Mucosa of descending colon (tissue), 3 donors: ENCODE data around the gene C3orf20. TPM values are rescaled to one million over a fixed set of nuclear protein-coding genes. Genes with fewer than 3 reads are reported as not detected.

Source experiments
- ATAC-seq: fragments of 200-7000 bp; cut with Tn5 transposase; one replicate; pipeline ENCODE4 v1.9.1; 2020; ENCODE audit warnings: mild to moderate bottlenecking, moderate library complexity
- DNase-seq, 3 donors: peaks; one replicate each; pipeline ENCODE4 v3.0.0-alpha.2; 2020
- H3K36me3 ChIP-seq: fragments of 200-600 bp; one replicate; pipeline ENCODE4 v1.8.0; 2021; ENCODE audit warnings: low read depth, mild to moderate bottlenecking
- H3K4me1 ChIP-seq: fragments of 200-600 bp; one replicate; pipeline ENCODE4 v1.8.0; 2021; ENCODE audit warnings: low read depth, mild to moderate bottlenecking
- H3K4me3 ChIP-seq: fragments of 200-600 bp; one replicate; pipeline ENCODE4 v1.8.0; 2021; ENCODE audit warnings: mild to moderate bottlenecking
- H3K9me3 ChIP-seq: fragments of 200-600 bp; one replicate; pipeline ENCODE4 v1.8.0; 2021; ENCODE audit warnings: mild to moderate bottlenecking
- intact Hi-C, 2 donors: fragments of 100-400 bp; cut with DNase I in 1 of 2; cut with micrococcal nuclease in 1 of 2; formaldehyde crosslinking; loops; one replicate each; pipeline versions ENCODE4 v1.11.0 to v1.11.1; 2022; cut with DNase I, micrococcal nuclease
- total RNA-seq, 3 donors: library from RNA; stranded (reverse); fragmentation: NEBNext Ultra II Directional in 2 of 3; extraction: Animal tissue kit (Norgen Biotek cat#: 25700) in 2 of 3; gene quantifications; one replicate each; pipeline versions ENCODE4 v1.2.1 to v1.2.4, GENCODE V29; 2021 to 2023
- TF ChIP-seq, protein P1 (sequence below): fragments of 200-600 bp; IDR thresholded peaks from one replicate; pipeline ENCODE4 v1.8.0; 2022; ENCODE audit warnings: antibody characterized with exemption, mild to moderate bottlenecking
- donor health status: DM: no; HTN: no; CAD: no; lungs with moderate emphysema.
- donor health status: DM: no; HTN: no; CAD: no.
- donor health status: DM: no; HTN: yes; CAD: no.

The C3orf20 gene
- total RNA-seq, 3 donors from 2014 or later = not detected

DNA sequence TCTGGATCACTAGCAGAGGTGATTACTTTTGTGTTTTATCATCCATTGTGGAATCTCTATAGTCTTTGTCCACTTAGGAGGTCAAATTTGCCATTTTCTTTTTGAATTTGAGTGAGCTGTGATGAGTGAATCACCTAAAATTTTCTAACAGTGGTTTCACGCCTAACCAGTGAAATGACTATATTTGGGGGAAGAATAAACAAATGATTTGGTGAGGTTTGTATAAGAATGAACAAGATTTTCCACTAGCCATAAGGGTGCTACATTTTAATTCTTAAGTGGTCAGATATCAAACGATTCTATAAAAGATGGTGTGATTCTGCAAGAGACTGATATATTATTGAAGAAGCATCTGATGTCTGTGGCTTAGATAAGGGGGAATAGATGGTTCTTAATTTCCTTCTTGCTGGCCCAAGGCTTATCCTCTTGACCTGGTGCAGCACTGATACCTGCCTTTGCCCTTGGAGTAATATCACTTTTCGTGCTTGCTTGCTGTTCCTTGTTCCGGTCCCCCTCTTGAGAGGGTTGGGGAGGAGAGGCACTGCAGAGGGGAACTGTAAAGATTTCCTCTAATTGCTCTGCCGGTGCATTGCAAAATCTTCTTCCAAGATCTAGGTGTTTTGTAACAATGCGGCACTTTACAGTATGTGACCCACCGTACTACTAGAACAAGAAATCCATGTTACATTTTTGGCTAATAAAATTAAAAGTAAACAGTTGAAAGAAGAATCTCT lies 14.5 kb downstream of the C3orf20 start:
- TF ChIP-seq, protein P1, sequence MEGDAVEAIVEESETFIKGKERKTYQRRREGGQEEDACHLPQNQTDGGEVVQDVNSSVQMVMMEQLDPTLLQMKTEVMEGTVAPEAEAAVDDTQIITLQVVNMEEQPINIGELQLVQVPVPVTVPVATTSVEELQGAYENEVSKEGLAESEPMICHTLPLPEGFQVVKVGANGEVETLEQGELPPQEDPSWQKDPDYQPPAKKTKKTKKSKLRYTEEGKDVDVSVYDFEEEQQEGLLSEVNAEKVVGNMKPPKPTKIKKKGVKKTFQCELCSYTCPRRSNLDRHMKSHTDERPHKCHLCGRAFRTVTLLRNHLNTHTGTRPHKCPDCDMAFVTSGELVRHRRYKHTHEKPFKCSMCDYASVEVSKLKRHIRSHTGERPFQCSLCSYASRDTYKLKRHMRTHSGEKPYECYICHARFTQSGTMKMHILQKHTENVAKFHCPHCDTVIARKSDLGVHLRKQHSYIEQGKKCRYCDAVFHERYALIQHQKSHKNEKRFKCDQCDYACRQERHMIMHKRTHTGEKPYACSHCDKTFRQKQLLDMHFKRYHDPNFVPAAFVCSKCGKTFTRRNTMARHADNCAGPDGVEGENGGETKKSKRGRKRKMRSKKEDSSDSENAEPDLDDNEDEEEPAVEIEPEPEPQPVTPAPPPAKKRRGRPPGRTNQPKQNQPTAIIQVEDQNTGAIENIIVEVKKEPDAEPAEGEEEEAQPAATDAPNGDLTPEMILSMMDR = no peak
- no peaks in the 10 kb centered on the region for H3K9me3 ChIP-seq
- no peak for DNase-seq
- H3K4me1 ChIP-seq = no peaks in the 10 kb centered on the region
- ATAC-seq = no peak
- H3K36me3 ChIP-seq = no peaks in the 10 kb centered on the region
- no peak overlapping the region for H3K4me3 ChIP-seq
- intact Hi-C loops = no loop called here

GRCh38 chr3:14691239-14691638 lies 16.3 kb downstream of the C3orf20 start:
- TF ChIP-seq, protein P1 = no peak
- no peaks in the 10 kb centered on the region for H3K36me3 ChIP-seq
- intact Hi-C loops = no loop called here
- no peak for DNase-seq
- no peak overlapping the region for H3K4me3 ChIP-seq
- no peak for ATAC-seq
- no peaks in the 10 kb centered on the region for H3K9me3 ChIP-seq
- no peaks in the 10 kb centered on the region for H3K4me1 ChIP-seq

GRCh38 chr3:14691719-14692118 lies 16.8 kb downstream of the C3orf20 start:
- Histone ChIP-seq H3K4me3 (no peak overlapping the region), H3K9me3 (no peaks in the 10 kb centered on the region), H3K4me1 (no peaks in the 10 kb centered on the region), H3K36me3 (no peaks in the 10 kb centered on the region)
- DNase-seq (no peak), ATAC-seq (no peak)
- intact Hi-C loops = no loop called here
- TF ChIP-seq, protein P1 = no peak

DNA sequence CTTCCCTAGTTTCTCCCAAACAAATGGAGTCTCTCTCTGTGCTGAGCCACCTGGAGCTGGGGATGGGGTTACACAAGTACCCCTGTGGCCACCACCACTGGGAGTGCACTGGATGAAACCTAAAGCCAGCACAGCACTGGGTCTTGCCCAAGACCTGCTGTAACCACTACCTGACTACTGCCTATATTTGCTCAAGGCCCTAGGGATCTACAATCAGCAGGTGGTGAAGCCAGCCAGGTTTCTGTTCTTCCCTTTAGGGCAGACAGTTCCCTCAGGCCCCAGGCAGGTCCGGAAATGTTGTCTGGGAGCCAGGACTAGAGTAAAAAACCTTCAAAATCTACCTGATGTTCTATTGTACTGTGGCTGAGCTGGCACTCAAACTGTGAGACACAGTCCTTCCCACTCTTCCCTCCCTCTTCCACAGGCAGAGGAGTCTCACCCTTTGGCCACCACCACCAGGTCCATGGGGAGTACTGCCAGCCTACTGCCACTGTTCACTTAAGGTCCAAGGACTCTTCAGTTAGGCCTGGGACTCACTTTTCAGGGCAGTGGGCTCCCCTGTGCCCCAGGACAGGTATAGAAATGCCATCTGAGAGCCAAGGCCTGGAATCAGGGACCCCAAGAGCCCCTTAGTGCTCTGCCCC lies 23.8 kb downstream of the C3orf20 start:
- Histone ChIP-seq H3K4me3 (no peak overlapping the region), H3K4me1 (no peaks in the 10 kb centered on the region), H3K36me3 (no peaks in the 10 kb centered on the region), H3K9me3 (no peaks in the 10 kb centered on the region)
- no peak for DNase-seq
- no peak for ATAC-seq
- intact Hi-C loops = no loop called here
- TF ChIP-seq, protein P1 = no peak

DNA sequence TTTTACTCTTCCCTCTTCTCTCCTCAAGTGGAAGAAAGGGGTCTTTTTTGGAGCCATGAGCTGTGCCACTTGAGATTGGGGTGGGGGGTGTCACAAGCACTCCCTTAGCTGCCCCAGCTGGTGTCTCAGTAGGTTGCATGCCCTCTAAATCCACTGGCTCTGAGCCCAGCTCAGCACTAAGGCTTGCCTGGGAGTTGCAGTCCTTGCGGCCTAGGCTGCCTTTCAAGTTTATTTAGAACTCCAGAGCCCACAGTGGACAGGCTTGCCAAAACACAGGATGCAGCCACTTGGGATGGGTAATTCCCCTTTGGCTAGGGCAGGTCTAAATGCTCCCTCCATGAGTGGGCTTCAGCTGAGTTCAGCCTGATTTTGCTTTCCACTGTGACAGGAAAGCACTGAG lies 24.7 kb downstream of the C3orf20 start:
- Histone ChIP-seq H3K36me3 (no peaks in the 10 kb centered on the region), H3K4me1 (no peaks in the 10 kb centered on the region), H3K9me3 (no peaks in the 10 kb centered on the region), H3K4me3 (no peak overlapping the region)
- no peak for ATAC-seq
- DNase-seq = no peak
- intact Hi-C loops = no loop called here
- TF ChIP-seq, protein P1 = no peak
